ENCODE data around the gene HMG20A.
A peak's percentile ranks its signal among the peaks of the same experiment; 100 is the strongest.
"Not testable (repeated sequence)": the region's sequence is repeated elsewhere in the genome, so short reads cannot be mapped to it uniquely, and the experiment has no call there.

HMG20A gene

GRCh38 chr15:77409259-77410156, 11.2 kb upstream of the HMG20A start:
- DNase-seq: peak in 4 of 6 experiments; percentile 17 to 60 (median 36)

GRCh38 chr15:77410157-77410500, 10.6 kb upstream of the HMG20A start:
- DNase-seq: not testable (repeated sequence)

- DNase-seq: no peak
Observed at GRCh38 chr15:77410701-77411618, 9.7 kb upstream of the HMG20A start.

- no peak for DNase-seq
Observed at GRCh38 chr15:77411619-77411976, 9.1 kb upstream of the HMG20A start.

- DNase-seq: no peak
Observed at GRCh38 chr15:77412972-77413698, 7.6 kb upstream of the HMG20A start.

- DNase-seq: no peak
Observed at GRCh38 chr15:77413699-77414349, 6.9 kb upstream of the HMG20A start.

GRCh38 chr15:77414789-77415442, 5.8 kb upstream of the HMG20A start:
- no peak for DNase-seq

- no peak for DNase-seq
Observed at GRCh38 chr15:77415450-77416147, 5.1 kb upstream of the HMG20A start.

- no peak for DNase-seq
Observed at GRCh38 chr15:77416148-77416455, 4.6 kb upstream of the HMG20A start.

GRCh38 chr15:77416954-77417353, 3.7 kb upstream of the HMG20A start:
- DNase-seq: no peak

GRCh38 chr15:77417602-77418001, 3.1 kb upstream of the HMG20A start:
- DNase-seq: no peak

GRCh38 chr15:77418391-77418965, 2.2 kb upstream of the HMG20A start:
- DNase-seq: no peak

- DNase-seq: peak in 4 of 6 experiments; percentile 6 to 46 (median 23)
Observed at GRCh38 chr15:77418966-77419835, 1.5 kb upstream of the HMG20A start.

- DNase-seq: peak; percentile 98 to 100 (median 98)
Observed at GRCh38 chr15:77419836-77420609, 665 bp upstream of the HMG20A start, which contains the start of gene PEAK1. Gene PEAK1, minus strand, starts transcription at chr15:77420104. Its CDS starts 238,178 bp downstream, at chr15:77181926.

GRCh38 chr15:77421370-77421700, 647 bp downstream of the HMG20A start:
- no peak for DNase-seq

- DNase-seq: no peak
Observed at GRCh38 chr15:77425104-77425503, 4.4 kb downstream of the HMG20A start.

- DNase-seq: no peak
Observed at GRCh38 chr15:77426377-77426776, 5.7 kb downstream of the HMG20A start.

GRCh38 chr15:77426871-77427270, 6.2 kb downstream of the HMG20A start:
- DNase-seq: no peak

GRCh38 chr15:77430213-77430612, 9.5 kb downstream of the HMG20A start:
- no peak for DNase-seq

All from stimulated activated naive CD4-positive, alpha-beta T cell (primary cell).